Duodenal mucosa (tissue), 2 donors: ENCODE measurements around the gene ZNF598.

ENCODE experiments used
- H3K27ac ChIP-seq: one replicate; pipeline ENCODE4 v1.7.0; 2013; ENCODE audit warnings: low read depth, low read length
- H3K27me3 ChIP-seq, 2 donors: one replicate each; pipeline ENCODE4 v1.7.0; 2013; ENCODE audit warnings: low read length in 2 of 2, control low read depth in 1 of 2; ENCODE audit not compliant: insufficient read depth in 2 of 2, control insufficient read depth in 1 of 2
- H3K36me3 ChIP-seq, 2 donors: one replicate each; pipeline ENCODE4 v1.7.0; 2013; ENCODE audit warnings: low read length in 2 of 2, control low read depth in 1 of 2; ENCODE audit not compliant: insufficient read depth in 2 of 2, control insufficient read depth in 1 of 2
- H3K4me1 ChIP-seq, 2 donors: one replicate each; pipeline ENCODE4 v1.7.0; 2013; ENCODE audit warnings: low read length in 2 of 2, control low read depth in 1 of 2; ENCODE audit not compliant: insufficient read depth in 2 of 2, control insufficient read depth in 1 of 2
- H3K4me3 ChIP-seq, 2 donors: one replicate each; pipeline ENCODE4 v1.7.0; 2013; ENCODE audit warnings: low read length in 2 of 2, low read depth in 1 of 2
- H3K9ac ChIP-seq, 2 donors: one replicate each; pipeline ENCODE4 v1.7.0; 2013; ENCODE audit warnings: low read length in 2 of 2, low read depth in 1 of 2
- H3K9me3 ChIP-seq, 2 donors: one replicate each; pipeline ENCODE4 v1.7.0; 2013; ENCODE audit warnings: low read length in 2 of 2, control low read depth in 1 of 2; ENCODE audit not compliant: control insufficient read depth in 1 of 2

ZNF598 gene

DNA sequence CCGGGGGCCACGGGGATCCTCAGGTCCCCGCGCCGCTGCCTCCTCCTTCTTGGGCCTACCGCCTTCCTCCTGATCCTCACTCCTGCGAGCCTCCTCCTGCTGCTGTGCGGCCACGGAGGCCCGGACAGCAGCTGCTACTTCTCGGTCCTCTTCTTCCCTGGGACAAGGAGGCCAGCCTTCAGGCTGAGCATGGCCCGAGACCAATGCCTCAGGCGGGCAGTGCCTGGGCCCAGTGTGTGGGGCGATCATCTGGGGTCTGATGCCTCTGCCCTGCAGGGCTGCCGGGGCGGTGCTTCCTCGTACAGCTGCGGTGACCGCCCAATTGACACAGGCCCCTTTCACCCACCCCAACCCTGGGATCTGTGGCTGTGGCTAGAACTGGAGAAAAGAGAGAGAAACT is 8.6 kb downstream of the ZNF598 start:
- Histone ChIP-seq H3K4me1 (peaks cover 6 to 25% of the 10 kb centered on the region in 2 donors), H3K36me3 (peaks cover 22 to 64% of the 10 kb centered on the region in 2 donors), H3K27ac (no peak overlapping the region), H3K9me3 (no peaks in the 10 kb centered on the region), H3K27me3 (no peaks in the 10 kb centered on the region), H3K9ac (no peak overlapping the region), H3K4me3 (no peak overlapping the region)

DNA sequence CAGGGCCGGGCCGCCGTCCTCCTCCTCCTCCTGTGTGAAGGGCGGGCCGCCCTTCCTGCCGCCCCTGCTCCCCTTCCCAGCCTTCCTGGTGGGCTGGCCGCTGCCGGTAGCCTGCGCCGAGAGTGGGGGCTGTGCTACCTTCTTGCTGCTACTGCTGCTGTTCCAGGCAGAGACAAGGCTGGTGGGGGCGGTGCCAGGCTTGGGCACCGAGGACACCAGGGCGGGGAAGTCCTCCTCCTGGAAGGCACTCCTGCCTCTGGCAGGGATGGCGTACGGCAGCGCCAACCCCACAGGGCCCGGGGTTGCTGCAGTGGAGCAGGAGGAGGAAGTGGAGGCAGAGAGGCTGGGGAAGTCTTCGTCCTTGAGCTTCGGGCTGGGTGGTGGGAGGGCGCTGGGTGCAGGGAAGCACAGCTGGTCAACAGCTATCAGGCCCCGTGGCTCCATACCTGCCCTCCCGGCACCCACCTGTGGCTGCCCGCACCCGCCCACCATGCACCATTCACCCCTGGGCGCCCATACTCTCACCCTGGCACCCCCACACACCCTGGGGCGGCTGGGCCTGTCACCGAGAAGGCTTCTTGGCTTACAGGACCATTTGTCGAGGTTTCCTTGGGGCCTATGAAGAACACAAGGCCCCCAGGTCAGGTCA is 9.6 kb downstream of the ZNF598 start:
- H3K4me1 ChIP-seq = peaks cover 6 to 21% of the 10 kb centered on the region in 2 donors
- no peak overlapping the region for H3K27ac ChIP-seq
- peaks cover 22 to 64% of the 10 kb centered on the region in 2 donors for H3K36me3 ChIP-seq
- H3K27me3 ChIP-seq = no peaks in the 10 kb centered on the region
- H3K9me3 ChIP-seq = no peaks in the 10 kb centered on the region
- no peak overlapping the region for H3K4me3 ChIP-seq
- H3K9ac ChIP-seq = no peak overlapping the region

- H3K27ac ChIP-seq = peak overlapping the region; percentile 10
- H3K36me3 ChIP-seq = peaks cover 22 to 64% of the 10 kb centered on the region in 2 donors
- H3K27me3 ChIP-seq = no peaks in the 10 kb centered on the region
- no peak overlapping the region for H3K9ac ChIP-seq
- no peaks in the 10 kb centered on the region for H3K9me3 ChIP-seq
- H3K4me1 ChIP-seq = peaks cover 2 to 13% of the 10 kb centered on the region in 2 donors
- no peak overlapping the region for H3K4me3 ChIP-seq
These were observed 10.5 kb downstream of the ZNF598 start for GRCh38 chr16:1998852-1999801.

- H3K27ac ChIP-seq = peak overlapping the region; percentile 10
- H3K9me3 ChIP-seq = no peaks in the 10 kb centered on the region
- H3K9ac ChIP-seq = no peak overlapping the region
- H3K36me3 ChIP-seq = peaks cover 22 to 61% of the 10 kb centered on the region in 2 donors
- no peaks in the 10 kb centered on the region for H3K27me3 ChIP-seq
- no peak overlapping the region for H3K4me3 ChIP-seq
- H3K4me1 ChIP-seq = peaks cover 0 to 9% of the 10 kb centered on the region in 2 donors
These were observed 11.2 kb downstream of the ZNF598 start for GRCh38 chr16:1998360-1998835.

GRCh38 chr16:1997494-1998359 is 11.9 kb downstream of the ZNF598 start:
- Histone ChIP-seq H3K4me3 (no peak overlapping the region), H3K27ac (peak overlapping the region; percentile 32), H3K27me3 (no peaks in the 10 kb centered on the region), H3K4me1 (peaks cover 0 to 9% of the 10 kb centered on the region in 2 donors), H3K36me3 (peaks cover 22 to 55% of the 10 kb centered on the region in 2 donors), H3K9me3 (no peaks in the 10 kb centered on the region), H3K9ac (no peak overlapping the region)

- H3K27ac ChIP-seq = no peak overlapping the region
- peaks cover 6 to 17% of the 10 kb centered on the region in 2 donors for H3K36me3 ChIP-seq
- H3K9ac ChIP-seq = no peak overlapping the region
- peaks cover 19 to 22% of the 10 kb centered on the region in 2 donors for H3K27me3 ChIP-seq
- H3K4me3 ChIP-seq = no peak overlapping the region
- H3K9me3 ChIP-seq = no peaks in the 10 kb centered on the region
- H3K4me1 ChIP-seq = peaks cover 23 to 32% of the 10 kb centered on the region in 2 donors
These were observed 15.9 kb downstream of the ZNF598 start for GRCh38 chr16:1993731-1994131.

GRCh38 chr16:1992704-1993317 is 16.8 kb downstream of the ZNF598 start:
- Histone ChIP-seq H3K36me3 (peaks cover 2 to 10% of the 10 kb centered on the region in 2 donors), H3K9me3 (no peaks in the 10 kb centered on the region), H3K4me1 (peaks cover 26 to 29% of the 10 kb centered on the region in 2 donors), H3K27me3 (peaks cover 22 to 26% of the 10 kb centered on the region in 2 donors), H3K9ac (no peak overlapping the region), H3K27ac (no peak overlapping the region), H3K4me3 (no peak overlapping the region)

GRCh38 chr16:1991948-1992703 is 17.5 kb downstream of the ZNF598 start:
- Histone ChIP-seq H3K4me1 (peaks cover 26% of the 10 kb centered on the region in 2 donors), H3K36me3 (peaks cover 2 to 7% of the 10 kb centered on the region in 2 donors), H3K27ac (no peak overlapping the region), H3K4me3 (peak overlapping the region; percentile 34 to 70), H3K27me3 (peaks cover 22 to 26% of the 10 kb centered on the region in 2 donors), H3K9me3 (no peaks in the 10 kb centered on the region), H3K9ac (peak overlapping the region; percentile 22 to 47)

GRCh38 chr16:1991588-1991947 is 18.1 kb downstream of the ZNF598 start:
- H3K4me3 ChIP-seq = peak overlapping the region; percentile 34 to 70
- H3K27ac ChIP-seq = no peak overlapping the region
- H3K27me3 ChIP-seq = peaks cover 22 to 26% of the 10 kb centered on the region in 2 donors

More at GRCh38 chr16:1991588-1991947, 18.1 kb downstream of the ZNF598 start:
- Histone ChIP-seq H3K36me3 (peaks cover 4 to 9% of the 10 kb centered on the region in 2 donors), H3K9ac (peak overlapping the region; percentile 22 to 47), H3K9me3 (no peaks in the 10 kb centered on the region), H3K4me1 (peaks cover 22 to 26% of the 10 kb centered on the region in 2 donors)
